HG03571 (cell line): ENCODE results near the gene KDM1A.

ENCODE experiments used
- ATAC-seq: cut with Tn5 transposase; IDR thresholded peaks from one replicate; pipeline ENCODE4 v1.9.1; 2021; ENCODE audit not compliant: unreplicated experiment

Gene KDM1A

DNA sequence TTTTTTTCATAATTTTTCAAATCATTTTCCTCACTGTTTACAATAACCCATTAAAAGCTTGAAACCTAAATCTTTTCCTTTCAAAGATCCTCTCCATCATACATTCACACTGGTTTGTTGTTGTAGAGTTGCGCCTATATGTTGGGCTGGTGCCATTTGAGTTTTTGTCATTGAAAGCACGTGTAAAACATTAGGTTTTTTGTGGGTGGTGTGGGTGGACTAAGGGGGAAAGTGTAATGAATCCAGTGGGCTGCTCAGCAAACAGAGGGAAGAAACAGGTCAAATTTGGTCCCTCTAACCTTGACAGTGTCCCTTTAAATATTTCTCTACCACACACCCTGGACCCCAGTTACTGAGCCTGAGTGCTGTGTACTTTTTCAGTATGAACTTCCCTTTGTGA is 46.8 kb downstream of the KDM1A start:
- no peak for ATAC-seq

DNA sequence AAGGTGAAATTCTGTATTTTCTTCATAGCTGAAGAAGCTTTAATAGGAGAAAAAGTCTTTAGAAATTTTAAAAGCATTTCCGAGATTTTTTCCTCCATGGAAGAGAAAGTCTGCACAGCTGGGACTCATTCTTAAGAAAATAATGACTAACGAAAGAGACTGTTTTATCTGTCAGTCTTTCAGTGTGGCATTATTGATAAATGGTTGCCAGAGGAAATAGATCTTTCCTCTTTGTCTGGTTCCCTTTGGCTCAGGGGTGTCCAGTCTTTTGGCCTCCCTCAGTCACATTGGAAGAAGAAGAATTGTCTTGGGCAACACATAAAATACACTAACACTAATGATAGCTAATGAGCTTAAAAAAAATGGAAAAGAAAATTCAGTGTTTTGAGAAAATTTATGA is 49.9 kb downstream of the KDM1A start:
- ATAC-seq, result no peak

DNA sequence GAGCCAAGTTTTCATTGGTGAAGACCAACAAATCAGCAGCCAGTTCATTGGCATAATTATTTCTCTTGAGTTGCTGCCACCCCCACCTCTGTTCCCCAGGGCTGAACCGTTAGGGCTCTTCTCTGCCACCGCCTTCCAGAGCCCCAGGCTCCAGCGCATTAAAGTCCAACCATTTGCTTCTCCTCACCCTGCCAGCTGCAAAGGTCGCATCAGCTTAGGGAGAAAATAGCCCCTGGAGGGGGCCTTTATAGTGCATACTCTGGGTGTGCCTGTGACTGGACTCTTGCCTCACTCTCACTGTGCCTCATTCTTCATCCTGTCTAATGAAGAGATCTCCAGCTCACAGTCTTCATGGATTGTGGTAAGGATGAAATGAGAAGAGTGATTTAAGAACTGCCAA is 50.4 kb downstream of the KDM1A start:
- no peak for ATAC-seq

DNA sequence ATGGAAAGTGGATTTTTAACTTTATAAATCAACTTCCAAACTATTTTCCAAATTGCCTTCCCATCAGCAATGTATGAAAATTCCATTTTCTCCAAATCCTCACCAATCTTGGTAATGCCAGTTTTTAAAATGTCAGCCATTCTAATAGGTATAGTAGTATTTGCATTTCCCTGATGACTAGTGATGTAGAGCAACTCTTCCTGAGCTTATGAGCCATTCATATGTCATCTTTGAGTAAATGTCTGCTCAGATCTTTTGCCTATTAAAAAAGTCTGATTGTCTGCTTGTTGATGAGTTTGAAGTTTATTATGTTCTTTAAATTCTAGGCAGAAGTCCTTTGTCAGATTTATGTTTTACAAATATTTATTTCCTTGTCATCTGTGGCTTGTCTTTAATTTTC is 54.7 kb downstream of the KDM1A start:
- no peak for ATAC-seq

DNA sequence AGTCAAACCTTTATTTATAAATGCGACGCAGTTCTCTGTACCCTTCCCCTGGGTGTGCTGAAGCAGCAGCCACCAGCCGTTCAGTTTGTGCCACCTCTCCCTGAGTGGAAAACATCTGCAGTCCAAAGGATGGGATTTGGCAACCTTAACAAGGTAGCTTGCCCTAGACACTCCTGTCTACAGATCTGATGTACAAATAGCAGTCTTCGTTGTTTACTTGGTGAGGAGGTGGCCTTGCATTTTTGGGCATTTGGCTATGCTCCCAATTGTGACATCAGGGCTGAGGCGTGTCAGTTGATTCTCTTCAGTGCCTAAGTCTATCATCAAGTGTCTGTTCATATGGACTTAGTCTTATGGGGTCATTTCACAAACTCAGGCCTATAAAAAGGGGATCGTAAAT is 59.8 kb downstream of the KDM1A start:
- ATAC-seq, result no peak

DNA sequence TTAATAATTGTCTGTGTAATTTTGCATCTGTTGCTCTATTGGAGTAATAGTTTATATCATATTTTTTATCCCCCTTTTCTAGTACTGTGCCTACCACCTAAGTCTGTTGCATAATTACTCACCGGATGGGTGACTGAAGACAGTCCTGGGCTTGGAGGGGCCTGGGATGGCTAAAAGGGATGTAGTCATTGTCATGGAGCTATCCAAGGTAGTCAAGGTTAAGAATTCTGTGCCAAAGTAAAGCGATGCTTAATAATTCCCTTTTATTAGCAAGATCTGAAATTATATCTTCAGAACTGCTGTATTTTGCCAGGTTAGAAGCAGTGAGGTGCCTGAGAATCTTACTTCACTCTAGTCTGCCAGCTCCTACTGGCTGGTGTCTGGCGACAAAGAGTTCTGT is 61.6 kb downstream of the KDM1A start:
- ATAC-seq, result no peak

DNA sequence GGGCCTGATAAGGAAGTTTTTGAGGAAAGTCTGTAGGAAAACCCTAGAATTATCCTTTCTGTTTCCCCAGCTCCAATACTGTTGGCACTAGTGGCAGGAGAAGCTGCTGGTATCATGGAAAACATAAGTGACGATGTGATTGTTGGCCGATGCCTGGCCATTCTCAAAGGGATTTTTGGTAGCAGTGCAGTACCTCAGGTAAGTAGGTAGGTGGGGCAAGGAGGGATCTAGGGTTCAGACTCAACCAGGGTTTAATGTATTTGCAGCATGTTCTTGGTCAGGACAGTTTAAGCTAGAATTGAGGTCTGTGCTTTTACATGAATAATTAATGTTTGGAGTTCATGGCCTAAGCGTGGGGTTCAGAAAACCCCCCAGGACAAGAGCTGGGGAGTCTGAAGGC is 62.1 kb downstream of the KDM1A start:
- no peak for ATAC-seq

DNA sequence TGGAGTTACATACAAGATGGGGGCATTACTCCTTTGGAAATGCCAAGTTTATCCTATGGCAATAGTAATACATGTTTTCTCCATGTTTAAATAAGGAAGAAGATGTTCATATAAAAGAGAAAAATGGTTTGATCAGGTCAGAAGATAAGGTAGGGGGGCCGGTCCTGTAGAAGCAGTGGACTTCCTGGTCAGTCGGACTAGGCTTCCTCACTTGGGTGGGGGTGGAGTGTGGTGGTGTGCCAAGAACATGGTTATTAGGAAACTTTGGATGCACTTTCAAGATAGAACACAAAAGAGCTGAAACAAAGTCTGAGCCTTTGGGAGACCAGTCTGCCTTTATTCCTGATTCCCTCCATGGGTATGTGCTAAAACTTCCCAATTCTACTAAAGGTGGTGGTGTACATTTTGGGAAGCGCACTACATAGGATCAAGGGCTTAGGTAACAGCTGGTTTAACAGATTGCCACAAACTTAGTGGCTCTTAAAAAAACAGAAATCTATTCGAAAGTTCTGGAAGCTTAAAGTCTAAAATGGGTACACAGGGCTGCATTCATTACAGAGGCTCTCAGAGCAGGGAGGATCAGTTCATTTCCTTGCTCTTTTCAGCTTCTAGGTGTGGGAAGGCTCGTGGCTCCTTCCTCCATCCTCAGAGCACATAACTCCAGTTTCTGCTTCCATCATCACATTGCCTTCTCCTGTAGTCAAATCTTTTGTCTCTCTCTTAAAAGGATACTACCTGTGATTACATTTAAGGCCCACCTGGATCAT is 64.6 kb downstream of the KDM1A start:
- no peak for ATAC-seq

DNA sequence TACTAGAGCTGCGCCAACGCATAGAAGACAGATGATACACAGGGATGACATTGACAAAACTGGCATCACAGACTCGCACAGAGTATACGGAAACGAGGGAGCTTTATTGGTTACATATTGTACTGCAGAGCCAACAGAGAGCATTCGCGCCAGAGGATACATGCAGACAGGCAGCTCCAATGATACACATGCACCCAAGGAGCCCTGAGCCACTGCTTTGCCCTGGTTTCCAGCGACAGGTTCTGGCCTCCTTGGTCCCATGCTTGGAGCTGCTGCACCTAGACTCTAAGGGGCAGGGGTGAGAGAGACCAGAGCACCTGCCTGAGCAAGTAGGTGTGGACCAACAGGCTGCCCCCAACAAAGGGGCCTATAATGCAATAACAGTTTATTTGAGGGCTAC is 65.6 kb downstream of the KDM1A start:
- no peak for ATAC-seq

DNA sequence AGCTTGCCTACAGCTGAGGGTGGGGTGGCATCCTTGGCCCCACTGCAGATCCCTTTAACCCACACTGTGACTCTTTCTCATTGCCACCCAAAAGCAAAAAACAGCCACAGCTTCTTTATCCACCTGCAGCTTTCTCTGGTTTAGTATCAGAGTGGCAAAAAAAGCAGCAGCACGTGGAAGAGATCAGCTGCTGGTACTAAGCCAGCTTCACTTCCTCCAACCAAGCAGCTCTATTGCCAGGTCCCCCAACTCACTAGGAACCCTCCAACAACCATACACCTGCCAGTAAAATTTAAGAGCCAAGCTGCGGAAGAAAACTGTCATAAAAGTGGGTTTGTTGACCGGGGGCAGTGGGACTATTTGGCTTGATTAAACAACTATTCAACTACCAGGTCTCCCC is 66.4 kb downstream of the KDM1A start:
- no peak for ATAC-seq

DNA sequence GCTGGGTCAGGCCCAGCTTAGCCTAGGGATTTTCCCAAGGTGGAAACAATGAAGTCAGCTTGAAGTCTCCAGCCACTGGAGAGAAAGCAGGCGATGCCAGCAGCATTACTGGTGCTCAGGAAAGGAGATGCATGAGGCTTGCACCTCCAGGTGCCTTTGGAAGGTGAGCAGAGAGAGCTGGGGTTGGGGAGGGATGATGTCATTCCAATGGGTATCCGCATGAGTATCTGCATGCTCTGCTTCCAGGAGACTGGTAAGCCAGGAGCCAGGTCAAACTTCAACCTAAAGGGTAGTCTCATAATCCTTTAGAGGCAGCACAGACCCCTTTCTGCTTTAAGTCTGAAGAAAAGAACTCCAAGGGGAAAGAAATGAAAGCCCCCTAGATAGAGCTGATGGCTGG is 68.8 kb downstream of the KDM1A start:
- no peak for ATAC-seq

DNA sequence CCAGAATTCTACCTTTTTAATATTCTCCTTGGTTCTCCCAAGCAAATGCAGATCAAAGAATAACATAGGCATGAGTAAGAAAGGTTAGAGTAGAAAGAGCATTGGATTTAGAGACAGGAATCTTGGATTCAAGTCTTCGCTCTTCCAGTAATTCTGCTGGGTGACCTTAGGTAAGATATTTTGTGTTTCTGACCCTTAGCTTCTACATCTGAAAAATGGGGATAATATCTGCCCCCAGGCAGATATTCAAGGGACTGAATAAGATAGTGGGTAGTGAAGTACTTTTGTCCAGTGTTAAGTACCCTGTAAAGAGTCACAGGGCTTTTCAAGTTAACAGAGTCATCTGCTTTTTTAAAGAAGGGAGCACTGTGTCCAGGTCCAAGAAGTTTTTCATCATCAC is 70.8 kb downstream of the KDM1A start:
- no peak for ATAC-seq

DNA sequence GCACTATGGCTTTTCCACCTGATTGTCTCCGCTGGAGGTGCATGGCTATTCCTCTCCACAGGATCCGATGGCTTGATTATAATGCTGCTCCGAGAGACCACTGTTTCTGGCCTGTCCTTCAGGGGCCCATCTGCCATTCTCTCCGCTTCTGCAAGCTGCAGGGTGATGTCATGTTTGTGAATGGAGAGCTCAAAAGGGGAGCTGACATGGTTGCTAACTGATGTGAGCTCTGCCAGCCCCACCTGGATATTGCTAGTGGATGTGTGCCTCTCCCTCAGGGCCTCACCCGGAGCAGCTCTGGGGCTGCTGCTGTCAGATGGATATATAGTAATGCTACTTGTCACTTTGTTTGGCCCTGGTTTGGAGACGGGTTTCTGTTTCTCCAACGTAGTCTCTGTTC is 72.3 kb downstream of the KDM1A start:
- no peak for ATAC-seq

DNA sequence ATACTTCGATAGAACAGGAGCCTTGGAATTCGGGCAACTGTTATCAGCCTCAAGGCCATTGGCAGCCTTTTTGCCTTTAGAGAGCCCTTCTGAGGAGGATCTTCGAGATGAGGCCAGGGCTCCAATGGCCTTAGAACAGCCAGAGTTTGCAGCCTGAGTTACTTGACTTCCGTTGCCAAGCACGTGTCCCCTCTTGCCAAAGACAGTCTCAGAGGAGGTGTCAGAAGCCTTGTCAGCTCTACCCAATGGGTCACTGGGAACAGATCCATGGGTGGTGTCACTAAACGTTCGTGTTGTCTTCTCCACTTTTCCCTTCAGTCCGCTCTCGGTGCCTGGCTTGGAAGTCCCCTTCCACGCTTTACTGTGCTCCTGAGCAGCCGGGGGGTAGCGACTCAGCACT is 73.2 kb downstream of the KDM1A start:
- no peak for ATAC-seq

DNA sequence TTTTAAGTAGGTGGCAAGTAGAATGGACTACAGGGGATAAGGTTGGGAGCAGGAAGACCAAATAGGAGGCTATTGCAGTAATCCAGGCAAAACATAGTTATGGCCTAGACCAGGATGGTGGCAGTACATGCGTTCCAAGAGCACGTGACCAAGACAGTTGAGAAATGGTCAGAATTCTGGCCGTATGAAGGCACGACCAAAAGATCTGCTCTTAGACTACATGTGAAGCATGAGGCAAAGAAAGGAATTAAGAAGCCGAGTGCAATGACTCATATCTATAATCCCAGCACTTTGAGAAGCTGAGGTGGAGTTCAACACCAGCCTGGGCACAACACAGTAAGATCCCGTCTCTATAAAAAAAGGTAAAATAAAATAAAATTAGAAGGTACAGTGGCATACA is 78.0 kb downstream of the KDM1A start:
- no peak for ATAC-seq

DNA sequence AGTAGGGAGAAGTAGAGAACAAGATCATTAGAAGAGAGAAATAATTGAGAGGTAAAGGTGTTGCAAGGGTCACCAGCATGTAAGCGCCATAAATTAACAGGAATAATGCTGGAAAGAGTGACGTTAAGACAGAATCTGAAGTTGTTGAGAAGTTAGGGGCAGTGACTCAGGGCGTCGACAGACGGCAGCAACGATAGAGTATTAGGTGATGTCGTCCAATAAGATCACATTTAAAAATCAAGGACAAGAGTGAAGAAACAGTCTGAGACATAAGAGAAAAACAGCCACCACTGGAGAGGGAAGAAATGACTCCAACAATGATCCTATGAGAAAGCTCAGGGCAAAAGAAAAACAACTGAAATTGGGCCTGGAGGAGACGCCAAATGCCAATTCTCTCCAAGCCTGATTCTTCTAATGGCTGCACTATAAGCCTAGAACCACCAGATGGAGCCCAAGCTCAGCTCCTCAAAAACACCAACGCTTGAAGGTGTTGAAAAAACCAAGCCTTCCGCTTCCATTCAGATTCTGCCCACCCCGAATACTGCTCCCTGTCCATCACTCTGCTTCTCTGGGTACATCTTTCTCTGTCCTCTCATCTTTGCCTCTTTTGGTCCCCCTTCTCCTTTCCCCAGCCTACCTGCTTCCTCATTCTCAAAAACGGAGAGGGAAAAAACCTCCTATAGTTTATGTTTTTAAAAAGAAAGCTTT is 79.3 kb downstream of the KDM1A start:
- no peak for ATAC-seq

DNA sequence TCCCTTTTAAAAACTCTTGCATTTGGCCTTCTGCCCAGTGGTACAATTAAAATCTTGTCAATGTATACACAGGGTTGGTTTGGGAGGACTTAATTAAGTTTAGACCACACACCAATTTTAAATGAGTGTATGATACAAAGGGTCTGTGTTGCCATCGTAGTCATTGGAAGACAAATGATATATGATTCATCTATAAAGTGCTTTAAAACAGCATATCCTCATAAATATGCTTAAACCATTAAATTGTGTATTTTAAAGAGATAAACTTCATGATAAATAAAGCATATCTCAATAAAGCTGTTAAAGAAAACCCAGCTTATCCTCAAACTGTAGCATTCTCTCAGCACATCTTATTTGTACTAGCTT is 79.9 kb downstream of the KDM1A start:
- no peak for ATAC-seq

DNA sequence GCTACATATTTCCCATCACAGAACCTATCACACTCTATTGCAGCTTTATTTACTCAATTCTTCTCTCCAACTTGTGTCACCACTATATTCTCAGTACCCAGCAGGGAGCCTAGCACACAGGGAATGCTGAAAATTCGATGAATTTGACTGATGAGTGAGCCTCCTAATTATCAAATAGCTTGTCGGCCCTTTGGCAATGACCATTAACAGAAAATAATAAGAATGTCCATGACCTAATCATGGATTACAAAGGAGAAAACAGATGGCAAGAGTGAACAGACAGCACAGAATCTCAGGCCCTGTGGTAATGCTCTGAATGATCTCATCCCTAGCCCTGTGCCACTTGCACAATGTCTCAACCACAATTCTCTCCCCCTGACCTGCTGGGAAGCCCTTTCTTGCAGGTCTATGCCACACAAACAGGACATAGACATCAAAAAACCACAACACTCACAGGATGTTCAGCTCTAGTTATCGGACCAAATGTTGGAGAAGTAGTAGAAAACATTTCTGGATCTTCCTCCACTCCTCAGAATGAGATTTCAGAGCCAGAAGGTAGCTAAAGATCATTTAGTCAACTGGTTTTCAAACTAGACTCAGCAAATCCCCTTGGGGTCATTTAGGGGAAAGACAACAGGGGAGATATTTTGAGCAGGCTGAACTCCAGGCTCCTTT is 80.9 kb downstream of the KDM1A start:
- ATAC-seq, result no peak

DNA sequence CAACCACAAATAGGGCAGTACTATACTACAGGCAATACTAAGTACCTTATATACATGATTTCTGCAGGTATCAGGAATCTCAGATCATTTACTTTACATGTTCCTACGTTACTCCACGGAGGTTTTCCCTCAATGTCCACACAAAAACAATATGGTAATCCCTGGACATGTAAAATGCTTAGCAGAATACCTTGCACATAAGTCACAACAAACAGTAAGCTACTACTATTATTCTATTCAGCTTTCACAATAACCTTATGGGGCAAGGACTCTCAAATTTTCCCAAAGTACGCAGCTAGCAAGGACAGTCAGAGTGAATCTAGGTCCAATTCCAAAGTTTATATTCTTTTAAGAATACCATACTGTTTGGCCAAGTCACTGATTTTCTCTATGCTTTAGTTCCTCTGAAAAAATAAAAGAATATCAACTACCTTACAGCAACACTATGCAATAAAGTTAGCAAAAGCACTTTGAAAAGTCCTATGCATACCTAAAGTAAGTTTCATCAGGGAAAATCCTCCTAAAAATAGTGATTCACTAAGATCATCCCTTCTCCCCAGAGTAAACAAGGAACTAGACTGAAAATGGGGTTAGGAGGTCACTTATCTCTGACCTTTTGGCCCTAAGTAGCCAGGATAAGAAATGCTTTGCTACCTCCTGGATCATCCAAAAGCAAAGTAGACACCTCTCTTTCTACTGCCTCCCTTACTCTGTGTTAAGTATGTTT is 82.0 kb downstream of the KDM1A start:
- no peak for ATAC-seq

DNA sequence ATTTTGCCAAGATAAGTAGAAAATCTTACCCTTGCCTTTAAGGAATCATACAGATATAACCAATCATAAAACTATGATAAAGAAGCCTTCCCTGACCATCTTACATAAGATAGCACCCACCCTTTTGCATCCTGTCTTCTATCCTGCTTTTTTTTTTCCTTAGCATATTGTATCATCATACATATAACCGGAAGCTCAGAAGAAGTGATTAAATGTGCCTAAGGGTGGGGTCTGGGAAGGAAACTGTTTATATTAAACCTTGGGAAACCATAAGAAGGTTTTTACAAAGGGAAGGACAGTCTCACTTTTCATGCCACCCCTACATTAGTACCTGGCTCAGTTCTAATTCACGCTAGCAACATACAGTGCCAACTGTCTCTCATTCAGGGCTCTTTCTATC is 82.6 kb downstream of the KDM1A start:
- ATAC-seq, result no peak

DNA sequence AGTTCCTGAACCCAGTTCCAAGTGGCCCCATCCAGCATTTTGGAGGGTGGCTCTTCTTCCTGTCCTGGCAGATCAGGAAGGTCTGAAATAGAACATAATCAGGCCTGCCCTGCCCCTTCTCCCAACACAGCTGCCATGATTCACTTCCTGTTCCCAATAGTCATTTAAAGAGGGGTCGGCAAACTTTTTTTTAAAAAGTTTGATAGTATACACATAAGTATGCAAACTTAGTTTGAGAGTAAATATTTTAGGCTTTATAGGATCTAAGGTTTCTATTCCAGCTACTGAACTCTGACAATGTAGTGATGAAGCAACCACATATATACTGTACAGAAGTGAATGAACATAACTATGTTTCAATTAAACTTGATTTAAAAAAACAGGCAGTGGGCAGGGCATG is 83.0 kb downstream of the KDM1A start:
- no peak for ATAC-seq
